HG03432 (cell line): ENCODE data around the gene FGR.

Source experiments
- ATAC-seq: cut with Tn5 transposase; IDR thresholded peaks from one replicate; pipeline ENCODE4 v1.9.1; 2021; ENCODE audit warnings: mild to moderate bottlenecking, moderate library complexity; ENCODE audit not compliant: unreplicated experiment

The FGR gene

GRCh38 chr1:27589841-27590426 lies 45.1 kb downstream of the FGR start:
- no peak for ATAC-seq

GRCh38 chr1:27589441-27589840 lies 45.5 kb downstream of the FGR start:
- no peak for ATAC-seq

DNA sequence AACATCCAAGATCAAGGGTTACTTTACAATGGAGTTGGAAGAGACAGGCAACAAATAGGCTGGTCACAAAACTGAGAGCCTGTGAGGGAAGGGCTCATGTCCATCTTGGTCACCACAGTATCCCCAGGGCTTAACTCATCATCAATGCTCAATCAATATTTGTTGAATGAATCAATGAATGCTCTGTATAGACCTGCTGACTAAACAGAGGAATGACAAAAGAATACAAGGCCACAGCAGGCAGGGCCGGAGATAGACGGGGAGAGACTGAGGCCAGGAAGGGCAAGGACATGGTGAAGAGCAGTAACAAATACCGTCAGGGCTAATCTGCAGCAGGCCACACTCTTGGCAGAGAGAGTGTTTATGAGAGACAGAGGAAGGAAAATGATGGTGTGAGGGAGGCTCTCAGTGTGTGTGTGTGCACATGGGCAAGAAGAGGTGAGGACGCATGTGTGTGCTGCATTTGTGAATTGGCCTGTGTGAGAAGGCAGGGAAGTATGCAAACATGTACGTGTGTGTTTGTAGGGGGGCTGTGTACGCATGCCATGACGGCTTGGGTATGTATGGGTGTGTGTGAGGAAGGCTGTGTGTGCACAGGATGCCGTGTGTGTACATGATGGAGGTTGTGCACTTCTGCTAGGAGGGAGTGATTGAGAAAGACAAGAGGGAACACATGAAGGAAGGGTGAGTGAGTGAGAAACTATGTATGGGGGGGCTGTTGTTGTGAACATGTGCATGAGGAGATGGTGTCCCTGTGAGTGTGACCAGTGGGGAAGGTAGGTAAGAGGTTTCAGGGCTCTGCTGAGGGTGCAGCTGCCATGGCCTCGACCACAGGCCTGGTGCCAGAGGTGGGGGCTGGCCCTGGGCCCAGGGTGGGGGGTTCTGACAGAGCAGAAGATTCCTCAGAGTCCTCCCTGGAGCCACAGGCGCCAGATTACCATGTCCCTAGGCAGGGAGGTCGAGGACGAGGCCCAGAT lies 46.4 kb downstream of the FGR start:
- ATAC-seq = no peak

DNA sequence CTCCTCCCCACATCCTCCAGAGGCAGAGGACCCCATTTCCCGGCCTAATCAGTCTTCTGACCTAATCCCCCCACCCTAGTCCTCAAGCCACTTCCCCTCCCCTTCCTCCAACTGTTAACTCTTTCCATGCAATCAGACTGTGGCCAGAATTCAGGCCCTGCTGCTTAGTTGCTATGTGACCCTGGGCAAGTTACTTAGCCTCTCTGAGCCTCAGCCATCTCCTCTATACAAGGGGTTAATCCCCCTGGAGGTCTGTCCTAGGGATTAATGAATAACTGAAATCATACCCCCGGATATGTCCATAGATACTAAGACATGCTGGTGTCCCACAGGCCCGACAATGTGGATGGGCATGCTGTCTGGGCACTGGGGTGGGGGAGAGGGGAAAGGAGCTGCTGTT lies 49.3 kb downstream of the FGR start:
- no peak for ATAC-seq

GRCh38 chr1:27584453-27584852 lies 50.5 kb downstream of the FGR start:
- ATAC-seq = no peak

DNA sequence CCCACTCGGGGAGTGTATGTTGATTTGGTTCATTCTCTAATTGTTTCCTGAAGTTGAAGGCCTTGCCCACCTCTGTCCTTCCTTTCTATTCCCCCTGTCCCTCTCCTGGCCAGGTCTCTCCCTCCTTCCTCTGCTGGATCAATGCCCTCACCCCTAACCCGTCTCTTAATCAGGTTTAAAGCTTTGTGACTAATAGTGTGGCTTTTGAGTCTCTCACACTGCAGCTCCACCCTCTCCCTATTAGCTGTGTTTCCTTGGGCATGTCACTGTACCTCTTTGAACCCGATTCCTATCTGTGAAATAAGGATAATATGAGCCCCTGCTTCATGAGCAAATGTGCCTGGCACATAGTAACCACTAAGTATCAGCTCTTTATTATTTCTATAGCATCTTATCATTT lies 51.5 kb downstream of the FGR start:
- ATAC-seq = no peak

- no peak for ATAC-seq
These were observed 53.2 kb downstream of the FGR start for GRCh38 chr1:27581823-27582243.

DNA sequence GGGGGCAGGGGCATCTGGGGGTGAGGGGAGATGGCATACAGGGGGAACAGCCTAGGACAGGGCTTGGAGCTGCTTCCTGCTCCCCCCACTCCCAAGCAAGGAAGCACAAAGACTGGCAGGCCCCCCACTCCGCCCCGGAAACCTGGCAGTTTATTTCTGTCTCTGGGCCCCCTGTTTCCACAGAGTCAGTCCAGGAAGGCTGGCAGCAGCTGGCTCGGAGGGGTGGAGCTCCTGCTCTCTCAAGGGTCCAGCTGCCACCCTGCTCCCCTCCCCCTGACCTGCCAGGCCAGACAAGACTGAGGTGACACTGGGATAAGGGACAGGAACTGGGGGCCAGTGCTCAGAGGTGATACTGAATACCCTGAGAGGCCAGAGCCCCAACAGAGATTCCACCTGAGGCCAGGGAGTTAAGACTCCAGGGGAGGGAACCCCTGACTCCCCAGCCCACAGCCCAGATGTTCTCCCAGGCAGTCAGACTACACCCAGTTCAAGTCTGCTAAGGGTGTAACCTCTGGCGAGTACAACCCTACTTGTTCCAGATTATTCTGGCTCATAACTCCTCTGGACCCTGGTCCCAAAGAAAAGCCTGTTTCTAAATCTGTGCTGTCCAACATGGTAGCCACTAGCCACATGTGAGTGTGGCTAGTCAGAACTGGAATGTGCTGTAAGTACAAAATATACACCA lies 57.3 kb downstream of the FGR start:
- no peak for ATAC-seq

GRCh38 chr1:27576806-27577227 lies 58.2 kb downstream of the FGR start:
- no peak for ATAC-seq

- no peak for ATAC-seq
These were observed 59.1 kb downstream of the FGR start for GRCh38 chr1:27575840-27576331.

- no peak for ATAC-seq
These were observed 59.8 kb downstream of the FGR start for GRCh38 chr1:27574871-27575831.

DNA sequence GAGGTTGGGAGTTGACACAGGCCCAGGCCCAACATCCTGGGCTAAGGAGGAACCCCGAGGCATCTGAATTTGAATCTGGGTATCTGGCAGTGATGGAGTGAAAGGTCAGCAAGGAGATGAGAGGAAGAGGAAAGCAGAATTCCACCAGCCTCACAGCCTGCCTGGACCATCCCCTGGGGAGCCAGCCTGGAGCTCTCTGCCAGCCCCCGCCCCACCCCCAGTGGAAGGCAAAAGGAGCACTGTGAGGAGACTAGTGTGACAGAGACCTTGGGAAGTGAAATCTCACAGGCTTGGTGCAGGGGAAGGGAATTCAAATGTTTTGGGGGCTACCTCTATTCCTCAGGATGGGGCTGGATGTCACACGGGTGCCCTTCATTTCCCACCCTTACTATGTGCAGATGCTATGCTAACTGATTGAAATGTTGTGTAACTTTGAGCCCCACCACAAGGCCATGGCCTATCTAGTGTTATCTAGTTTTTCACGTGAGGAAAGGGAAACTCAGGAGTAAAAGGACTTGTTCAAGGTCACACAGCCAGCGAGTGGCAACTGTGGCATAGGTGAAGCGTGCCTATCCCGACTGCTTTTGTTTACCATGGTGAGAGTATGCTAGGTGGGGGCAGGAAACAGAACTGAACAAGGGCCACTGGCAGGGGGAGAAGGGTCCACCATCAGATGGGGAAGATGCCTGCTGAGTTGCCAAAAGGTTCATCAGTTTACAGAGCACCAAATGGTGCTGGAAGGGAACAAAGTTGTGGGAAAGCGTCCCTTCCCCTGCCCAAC lies 60.8 kb downstream of the FGR start:
- ATAC-seq = no peak

DNA sequence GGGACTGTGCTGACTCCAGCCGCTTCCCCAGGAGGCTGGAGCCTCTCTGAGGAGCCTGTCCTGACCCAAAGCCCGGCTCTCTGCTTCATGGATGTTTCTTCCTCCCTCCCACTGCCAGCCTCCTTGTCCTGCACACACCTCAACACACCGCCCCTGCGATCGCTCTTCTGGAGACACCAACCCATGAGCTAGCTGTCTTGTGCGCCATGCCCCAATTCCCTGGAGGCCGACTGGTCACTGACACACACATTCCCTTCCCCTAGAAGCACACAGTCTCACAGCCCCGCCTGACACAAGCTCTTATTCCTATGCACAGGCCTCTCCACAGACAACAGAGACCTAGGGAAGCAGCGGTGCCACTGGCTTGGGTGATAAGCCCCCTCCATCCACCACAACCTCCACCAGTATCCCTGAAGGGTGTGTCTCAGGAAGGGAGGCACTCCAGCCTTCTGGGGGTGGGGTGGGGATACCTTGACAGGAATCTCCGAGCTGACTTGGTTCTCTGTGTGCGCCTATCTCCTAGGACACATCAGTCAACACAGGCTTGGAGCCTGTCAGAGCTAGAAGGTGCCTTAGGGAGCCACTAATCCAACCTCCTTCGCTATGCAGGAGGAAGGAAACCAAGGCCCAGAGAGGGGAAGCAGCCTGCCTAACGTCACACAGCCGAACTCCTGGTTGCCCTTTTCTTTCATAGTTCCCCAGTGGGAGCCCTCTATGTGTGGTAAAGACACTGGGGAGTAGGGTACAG lies 62.1 kb downstream of the FGR start:
- ATAC-seq = no peak

DNA sequence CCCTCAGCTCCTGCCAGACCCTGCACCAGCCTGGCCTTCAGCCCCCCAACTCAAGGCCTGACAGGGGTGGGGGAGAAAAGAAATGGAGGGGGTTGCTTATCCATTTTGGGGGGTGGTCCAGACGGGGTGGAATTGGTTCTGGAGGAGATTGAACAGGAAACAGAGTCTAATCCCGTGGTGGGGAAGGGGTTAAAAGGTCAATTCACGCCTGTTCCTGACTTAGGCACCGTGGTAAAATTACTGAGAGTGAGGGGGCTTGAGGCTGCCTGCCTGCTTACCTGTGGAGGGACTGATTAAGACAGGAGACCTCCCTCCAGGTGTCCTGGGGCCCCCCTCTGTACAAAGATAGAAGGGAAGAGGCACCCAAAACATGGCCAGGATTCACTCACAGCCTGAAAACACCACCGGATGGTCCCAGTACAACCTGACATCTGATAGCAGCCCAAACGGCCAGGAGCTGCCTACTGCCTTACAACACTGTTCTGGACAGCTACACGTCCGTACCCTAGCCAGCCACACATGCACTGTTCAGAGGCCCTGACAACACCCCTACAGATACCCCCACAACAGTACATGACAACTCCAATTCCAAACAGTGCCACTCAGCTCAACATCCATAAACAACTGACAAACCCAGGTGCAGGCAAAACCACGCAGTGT lies 62.8 kb downstream of the FGR start:
- ATAC-seq = no peak

DNA sequence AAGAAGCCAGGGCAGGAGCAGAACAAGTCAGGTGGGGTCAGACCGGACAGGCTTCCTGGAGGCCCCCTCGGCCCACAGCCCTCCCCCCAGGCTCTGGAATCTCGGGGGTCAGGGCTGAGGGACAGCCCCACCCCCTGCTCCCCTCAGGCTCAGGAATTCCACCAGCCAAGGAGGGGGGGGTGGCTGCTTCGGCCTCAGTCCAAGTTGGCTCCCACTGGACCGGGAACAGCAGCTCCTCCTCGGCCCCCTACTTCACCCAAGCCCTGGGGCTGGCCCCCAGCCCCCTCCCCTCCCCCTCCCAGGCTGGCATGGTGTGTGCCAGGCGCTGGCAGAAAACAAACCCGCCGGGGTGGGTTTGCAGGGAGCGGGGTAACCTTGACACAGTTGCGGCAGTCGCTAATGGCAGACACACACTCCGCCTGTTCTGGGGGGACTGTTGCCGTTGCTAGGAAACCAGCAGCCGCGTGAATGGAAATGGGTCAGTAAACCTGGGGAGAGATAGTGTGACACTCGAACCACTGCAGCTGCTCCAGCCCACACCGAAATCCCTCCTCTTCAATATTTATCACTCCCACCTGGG lies 63.5 kb downstream of the FGR start:
- ATAC-seq = no peak

- ATAC-seq = no peak
These were observed 64.2 kb downstream of the FGR start for GRCh38 chr1:27570784-27571183.

GRCh38 chr1:27570356-27570755 lies 64.6 kb downstream of the FGR start:
- no peak for ATAC-seq
